ENCODE results near the gene NOG. TPM values are rescaled to one million over a fixed set of nuclear protein-coding genes. Genes with fewer than 3 reads are reported as not detected.

NOG gene
- total RNA-seq, 1 donor from 2014 or later: 4.4 TPM

DNA sequence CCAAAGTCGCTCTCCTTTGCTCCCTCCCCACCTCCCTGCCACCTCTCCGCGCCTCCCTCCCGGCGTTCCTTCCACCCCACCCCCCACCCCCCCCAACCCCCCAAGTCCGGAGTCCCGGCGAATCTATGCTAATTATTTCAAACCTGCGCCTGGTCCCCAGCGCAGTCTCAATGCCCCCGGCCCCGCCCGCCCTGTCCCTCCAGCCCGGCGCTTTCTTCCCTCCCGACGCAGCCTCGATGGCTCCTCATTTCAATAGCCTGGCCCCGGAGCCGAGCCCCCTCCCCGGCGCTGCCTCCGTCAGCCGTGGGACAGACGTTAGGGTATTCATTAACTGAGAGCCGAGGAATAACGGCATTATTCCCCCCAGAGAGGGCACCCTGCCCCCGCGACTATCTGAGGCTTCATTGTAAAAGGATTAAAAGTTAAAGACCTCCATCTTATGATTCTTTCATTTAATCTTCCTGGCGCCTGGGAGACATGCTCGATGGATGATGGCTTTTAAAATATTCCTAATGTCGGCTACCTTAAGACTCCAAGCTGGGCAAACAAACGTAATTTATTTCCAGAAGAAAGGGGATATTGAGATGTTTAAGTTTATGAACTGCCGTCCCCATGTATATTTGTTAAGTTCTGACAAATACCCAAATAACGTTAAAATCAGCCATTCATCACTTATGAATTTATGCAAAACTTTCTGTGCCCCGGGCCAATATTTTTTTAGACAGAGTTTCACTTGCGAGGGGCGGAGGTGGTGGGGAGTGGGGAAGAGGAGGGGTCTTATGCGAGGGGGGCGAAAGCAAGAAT, 3.4 kb downstream of the NOG start:
- DNase-seq (ENCODE audit: low read depth, low spot score): no peak

DNA sequence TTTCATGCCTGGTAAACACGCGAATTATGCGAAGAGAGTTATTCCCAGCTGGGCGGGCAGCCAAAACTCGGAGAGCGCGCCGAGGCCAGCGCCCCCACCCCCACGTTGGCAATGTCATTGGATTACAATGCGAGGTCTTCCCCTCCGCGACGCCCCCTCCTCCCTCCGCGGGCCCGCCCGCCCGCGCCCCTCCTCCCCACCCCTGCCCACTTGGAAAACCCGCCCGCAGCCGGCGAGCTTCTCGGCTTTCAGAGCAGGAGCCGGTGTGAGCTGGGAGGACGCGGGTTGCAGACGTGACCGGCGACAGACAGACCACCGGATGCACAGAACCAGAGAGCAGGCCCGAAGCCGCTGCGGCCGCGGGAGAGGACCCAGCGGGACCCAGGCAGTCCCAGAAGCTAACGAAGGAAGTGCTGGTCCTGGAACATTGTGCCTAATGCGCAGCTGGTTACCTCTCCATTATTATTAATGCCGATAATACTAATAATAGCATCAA, 4.0 kb downstream of the NOG start:
- no peak for DNase-seq (ENCODE audit: low read depth, low spot score)

DNA sequence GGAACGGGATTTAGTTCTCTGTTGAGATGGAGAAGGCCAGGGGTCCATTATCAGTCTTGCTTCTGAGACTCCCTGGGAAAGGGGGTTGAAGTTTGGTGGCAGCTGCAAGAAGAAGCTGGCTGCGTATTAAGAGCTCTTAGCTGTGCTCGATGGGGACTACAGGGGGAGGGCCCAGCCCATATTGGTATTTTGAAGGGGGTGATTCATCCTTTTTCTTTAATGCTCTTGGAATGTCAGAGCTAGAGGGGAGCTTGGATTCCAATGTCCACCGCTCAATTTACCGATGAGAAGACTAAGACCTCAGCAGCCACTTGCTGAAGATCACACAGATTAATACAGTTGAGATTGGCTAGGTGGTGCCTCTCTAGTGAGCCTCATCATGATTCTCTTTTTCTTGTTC, 5.0 kb downstream of the NOG start:
- no peak for DNase-seq (ENCODE audit: low read depth, low spot score)

DNA sequence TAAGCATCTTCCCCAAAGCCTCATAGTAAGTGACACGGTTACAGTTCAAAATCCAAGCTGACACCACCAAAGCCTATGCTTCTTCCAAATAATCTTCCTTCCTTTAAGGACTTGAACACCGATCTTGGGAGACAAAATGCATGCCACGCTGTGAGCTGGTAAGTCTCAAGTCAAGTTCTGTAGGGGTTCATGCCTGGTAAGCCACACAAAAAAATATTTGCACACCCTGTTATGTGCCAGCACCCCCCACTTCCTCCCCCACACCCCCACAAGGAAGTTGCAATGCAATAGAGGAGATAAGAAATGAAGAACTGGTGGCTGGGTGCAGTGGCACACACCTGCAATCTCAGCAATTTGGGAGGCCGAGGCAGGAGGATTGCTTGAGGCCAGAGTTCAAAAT, 5.6 kb downstream of the NOG start:
- DNase-seq (ENCODE audit: low read depth, low spot score): no peak

DNA sequence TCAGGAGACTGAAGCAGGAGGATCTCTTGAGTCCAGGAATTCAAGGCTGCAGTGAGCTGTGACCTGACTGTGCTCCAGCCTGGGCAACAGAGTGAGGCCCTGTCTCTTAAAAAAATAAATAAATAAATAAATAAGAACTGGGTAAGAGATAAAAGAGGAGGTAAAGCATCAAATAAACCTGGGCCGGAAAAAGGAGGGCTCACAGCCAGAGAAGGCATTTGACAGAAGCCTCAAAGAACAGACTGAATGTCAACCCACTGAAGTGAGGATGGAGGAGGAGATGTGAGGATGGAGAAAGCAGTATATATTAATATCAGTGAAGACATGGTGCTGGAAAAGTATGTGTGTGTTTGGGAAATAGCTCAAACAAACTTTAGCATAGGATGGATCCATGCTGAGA, 6.1 kb downstream of the NOG start:
- DNase-seq (ENCODE audit: low read depth, low spot score): no peak

DNA sequence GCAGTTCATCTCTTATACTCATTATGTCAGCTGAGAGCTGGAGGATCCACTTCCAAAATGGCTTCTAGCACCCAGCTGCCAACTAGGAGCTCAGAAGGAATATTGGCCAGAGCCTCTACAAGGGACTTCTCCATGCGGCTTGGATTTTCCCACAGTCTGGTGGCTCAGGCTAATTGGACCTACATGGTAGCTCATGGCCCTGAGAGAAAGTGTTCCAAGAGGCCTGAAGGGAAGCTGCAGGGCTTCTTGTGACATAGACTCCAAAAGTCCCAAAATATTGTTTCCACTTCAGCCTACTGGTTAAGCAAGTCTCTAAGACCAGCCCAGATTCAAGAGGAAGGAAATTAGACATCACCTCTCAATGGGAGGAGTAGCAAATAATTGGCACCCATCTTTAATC, 6.8 kb downstream of the NOG start:
- no peak for DNase-seq (ENCODE audit: low read depth, low spot score)

DNA sequence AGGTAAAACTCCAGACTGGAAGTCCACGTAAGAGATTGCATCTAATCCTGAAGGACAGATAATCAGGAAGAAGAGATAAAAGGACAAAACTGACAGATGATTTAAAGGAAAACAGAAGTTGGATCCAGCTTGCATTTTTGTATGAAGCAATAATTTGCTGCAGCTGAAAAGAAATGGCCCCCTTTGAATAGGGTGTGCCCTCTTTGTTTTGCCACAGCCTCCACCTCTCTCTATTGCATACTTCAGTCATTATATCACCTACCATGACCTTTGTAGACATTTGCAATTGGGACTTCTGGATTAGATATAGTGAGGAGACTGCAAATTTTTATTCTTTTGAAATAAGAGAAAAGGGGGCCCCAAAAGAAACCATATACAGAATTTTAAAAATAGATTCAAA, 8.1 kb downstream of the NOG start:
- DNase-seq (ENCODE audit: low read depth, low spot score): no peak

DNA sequence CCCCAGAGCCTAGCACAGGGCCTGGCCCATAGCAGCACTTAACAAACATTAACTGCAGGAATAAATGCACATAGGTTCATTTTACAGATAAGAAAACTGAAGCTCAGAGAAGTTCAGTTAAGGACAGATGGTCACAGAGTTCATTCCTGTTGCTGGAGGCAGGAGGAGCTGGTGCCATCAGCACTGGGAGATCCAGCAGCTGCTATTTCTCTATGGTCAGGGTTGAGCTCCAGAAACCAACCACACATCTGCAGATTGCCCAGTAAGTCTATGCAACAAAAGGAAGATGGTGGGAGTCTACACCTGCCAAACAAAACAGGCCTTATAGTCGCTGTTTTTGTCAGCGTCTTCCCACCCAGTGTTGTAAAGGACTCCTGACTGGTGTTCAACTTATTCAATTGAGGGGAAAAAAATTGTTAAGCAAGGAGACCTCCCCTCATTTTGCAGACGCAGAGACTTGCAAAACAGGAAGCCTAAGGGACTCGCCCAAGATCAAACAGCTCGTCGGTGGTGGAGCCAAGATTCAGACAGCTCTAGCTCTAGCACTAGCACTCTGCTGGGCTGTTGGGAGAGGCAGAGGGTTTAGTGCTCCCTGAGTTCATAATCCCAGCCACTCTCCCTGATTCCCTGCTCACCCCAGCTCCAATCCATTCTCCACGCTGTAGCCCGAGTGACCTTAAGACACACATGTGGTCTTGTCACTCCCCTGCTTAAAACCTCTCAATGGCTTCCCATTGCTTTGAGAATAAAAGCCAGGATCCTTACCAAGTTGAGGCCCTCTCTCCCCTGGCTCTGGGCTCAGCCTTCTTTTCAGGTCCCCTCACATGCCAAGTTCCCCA, 9.0 kb downstream of the NOG start:
- no peak for DNase-seq (ENCODE audit: low read depth, low spot score)

DNA sequence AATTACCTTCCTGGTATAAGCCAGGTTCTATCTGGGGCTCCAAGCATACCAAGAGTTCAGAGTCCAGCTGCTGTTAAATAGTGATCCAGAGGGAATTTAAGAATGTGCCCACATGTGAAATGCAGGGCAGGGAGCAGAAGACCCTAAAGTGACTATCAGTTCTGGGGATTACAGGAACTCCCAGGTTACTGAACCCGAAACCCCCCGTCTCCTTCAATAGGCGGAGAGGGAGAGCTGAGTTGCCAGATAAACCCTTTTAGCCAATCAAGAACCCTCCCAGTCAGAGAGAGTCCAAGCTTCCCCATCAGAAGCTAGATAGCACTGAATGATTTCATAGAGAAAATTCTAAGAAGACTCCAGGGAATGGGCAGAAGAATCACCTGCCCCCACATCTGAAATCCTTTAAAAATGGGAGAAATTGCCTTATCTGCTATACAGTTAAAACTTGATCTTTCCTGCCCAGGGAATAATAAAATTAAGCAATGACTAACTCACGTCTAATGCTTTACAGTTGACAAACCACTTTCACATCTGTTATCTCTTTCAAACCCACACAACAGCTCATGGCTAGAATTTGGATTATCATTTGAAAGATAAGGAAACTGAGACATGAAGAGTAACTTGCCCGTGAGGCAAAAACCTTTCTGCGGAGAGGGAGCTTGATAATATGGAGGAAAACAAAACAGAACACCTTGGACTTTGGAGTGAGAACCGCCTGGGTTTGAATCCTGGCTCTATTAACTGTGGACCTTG, 10.2 kb downstream of the NOG start:
- DNase-seq (ENCODE audit: low read depth, low spot score): no peak

DNA sequence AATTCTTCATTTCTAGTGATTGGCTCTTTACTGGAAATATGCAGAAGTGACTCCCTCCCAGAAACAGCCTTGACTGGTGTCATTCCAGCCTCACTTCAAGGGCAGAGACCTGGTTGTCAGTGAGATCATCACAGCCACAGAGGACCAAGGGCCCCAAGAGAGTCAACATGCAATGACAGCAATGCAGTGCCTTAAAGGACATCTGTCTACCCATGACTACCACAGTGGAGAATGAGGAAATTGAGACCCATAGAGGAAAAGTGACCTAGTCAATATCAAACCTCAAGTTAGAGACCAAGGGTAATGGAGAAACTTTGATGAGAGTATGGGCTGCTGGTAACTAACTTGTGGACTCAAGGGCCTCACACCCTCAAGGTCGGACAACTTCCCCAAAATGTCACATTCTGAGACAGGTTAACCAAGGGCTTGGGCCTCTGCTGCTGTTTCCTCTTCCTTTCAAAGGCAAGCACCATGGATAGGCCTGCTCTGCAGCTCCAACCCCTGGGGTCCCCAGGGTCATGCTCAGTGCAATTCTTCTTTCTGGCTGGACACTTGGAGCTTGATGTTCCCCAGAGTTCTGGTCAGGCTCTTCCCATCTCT, 11.3 kb downstream of the NOG start:
- DNase-seq (ENCODE audit: low read depth, low spot score): no peak

DNA sequence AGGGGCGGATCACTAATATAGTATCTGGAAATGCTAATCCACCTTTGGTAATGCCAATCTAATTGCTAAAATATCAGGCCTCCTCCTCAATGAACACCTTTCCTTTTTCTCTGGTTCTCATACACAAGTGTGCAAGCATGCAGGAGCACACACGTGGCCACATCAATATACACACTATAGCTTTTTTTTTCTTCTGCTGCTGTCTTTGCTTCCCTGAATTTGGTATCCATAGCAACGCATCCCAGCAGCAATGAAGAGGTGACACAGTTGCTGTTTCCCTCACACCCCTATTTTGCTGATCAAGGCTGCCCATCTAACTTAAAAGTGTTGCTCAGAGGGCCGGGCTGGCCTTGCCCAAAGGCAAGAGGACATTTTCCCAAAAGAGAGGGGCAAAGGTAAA, 15.4 kb downstream of the NOG start:
- DNase-seq (ENCODE audit: low read depth, low spot score): no peak

DNA sequence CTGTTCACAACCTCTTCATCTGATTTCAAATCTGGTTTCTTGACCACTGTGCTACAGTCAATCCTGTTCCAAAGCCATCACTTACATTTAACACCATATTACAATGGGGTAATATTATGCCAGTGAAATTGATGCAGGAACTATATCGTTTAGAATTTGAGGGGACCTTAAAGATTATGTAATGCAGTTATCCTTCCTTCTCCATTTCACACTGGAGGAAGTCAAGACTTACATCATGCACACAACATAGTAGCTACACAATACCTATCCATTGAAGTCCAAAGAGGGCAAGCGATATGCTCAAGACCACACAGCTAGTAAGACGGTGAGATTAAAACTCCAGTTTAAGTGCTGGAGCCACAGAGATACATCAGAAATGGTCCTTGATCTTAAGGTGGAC, 16.8 kb downstream of the NOG start:
- no peak for DNase-seq (ENCODE audit: low read depth, low spot score)

DNA sequence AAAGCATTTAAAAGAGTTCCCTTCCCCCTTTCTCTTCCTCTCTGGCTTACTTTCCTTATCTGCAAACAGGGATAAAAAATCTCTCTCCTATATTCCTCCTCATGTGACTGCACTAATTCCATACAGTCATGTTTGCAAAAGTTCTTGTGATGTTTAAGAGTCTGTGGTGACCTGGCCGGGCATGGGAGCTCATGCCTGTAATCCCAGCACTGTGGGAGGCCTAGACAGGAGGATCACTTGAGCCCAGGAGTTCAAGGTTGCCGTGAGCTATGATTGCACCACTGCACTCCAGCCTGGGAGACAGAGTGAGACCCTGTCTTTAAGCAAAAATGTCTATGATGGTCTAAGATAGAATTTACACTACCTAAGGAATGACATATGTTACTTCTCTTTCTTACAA, 19.6 kb downstream of the NOG start:
- DNase-seq (ENCODE audit: low read depth, low spot score): no peak

DNA sequence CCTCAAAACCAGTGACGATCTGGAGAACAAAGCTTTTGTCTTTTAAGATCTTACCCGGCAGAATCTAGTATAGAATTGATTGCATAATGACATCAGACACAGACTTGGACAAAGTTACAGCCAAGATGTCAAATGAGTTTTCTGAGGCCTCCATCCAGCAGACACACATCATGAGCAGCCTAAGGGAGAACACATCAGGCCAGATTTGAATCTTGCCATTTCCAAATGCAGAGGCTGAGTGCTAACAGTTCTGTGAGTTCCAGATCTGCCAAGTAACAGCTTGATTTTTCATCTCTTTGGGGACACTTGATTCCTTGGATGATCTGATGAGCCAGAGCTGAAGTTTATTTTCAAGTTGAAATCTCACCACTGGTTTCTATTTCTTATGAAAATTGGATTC, 21.0 kb downstream of the NOG start:
- no peak for DNase-seq (ENCODE audit: low read depth, low spot score)

DNA sequence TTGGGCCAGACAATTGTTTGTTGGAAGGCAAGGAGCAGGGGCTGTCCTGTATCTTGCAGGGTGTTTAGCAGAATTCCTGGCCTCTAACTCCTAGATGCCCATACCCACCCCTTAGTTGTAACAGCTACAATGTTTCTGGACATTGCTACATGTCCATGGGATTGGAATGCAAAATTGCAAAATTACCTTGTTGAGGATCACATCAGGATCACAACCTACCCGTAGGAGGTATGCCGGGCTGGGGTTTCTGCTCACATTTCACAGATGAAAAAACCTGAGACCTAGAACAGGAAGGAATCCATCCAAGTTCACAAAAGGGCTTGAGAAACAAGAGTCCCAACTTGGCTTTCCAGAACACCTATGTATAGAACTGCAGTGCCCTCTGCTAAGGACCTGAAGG, 22.7 kb downstream of the NOG start:
- DNase-seq (ENCODE audit: low read depth, low spot score): no peak

DNA sequence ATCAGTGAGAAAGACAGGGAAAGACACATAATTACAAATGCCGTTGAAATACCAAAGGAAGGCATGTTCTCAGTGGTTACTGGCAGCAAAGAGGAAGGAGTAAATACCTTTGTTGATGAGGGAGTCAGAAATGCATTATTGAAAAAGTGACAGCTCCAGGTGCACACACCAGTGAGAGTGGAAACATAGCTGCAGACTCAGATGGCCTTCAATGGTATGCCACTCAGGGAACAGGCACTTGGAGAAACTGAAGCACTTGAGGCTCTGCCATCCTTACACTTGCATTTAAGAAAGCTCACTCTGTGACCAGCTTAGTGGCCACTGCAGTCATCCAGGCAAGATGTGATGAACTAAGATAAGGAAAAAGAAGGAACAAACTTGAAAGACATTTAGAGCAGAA, 29.9 kb downstream of the NOG start:
- no peak for DNase-seq (ENCODE audit: low read depth, low spot score)

DNA sequence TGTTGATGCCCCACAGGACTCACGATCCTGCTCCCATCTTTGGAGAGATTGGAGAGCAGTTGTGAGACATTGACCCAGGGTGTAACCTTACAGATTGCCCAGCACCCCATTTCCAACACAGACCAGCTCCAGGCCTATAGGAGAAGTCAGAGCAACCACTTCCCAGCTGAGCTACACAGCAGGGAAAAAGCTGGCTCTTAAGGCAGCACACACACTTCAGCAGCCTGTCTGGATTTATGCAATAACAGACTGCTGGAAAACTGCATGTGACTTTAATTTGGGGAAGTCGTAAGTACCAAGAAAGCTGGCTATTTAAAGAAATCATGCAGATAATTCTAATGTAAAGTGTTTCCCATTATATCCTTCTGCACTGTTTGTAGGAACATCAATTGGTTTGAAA, 30.8 kb downstream of the NOG start:
- no peak for DNase-seq (ENCODE audit: low read depth, low spot score)

DNA sequence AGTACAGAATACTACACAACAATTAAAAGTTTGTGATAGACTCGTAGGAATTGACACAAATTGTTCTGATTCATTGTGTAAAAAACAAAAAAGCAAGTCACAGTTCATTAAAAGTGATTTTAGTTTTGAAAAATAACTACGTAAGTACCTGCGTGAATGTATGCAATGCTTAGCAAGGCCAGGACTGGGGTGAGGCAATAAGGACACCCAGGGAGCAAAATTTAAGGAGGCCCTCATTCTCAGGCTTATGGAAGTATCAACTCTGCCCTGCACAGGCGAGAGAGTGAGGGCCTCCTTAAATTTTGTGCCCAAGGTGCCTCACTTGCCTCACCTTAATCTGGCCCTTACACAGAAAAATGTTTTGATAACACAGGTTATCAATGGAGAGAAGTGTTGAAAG, 31.4 kb downstream of the NOG start:
- no peak for DNase-seq (ENCODE audit: low read depth, low spot score)

DNA sequence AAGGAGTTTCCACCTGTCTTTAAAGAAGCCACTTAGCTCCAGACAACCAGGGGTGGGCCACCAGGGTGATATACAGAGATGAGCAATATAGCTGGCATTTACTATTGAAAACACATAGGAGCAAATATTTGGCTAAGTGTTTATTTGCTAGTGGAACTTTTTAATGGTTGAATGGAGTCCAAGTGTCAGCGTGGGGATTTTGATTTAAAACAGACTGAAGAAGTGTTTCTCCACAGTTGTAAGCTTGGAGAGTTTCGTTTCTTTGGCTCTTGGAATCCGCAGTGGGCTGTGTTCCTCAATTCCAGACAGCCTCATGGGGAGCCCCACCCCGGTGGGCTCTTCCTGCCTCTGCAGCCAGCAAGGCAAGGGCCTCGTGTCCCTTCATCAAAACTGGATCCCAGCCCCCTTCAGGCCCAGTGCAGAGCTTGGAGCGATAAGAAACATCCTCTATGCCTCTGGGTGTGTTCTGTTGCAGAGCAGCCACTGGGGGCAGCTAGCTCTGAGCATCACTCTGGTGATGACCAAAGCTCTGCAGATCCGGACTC, 36.1 kb downstream of the NOG start:
- DNase-seq (ENCODE audit: low read depth, low spot score): no peak

DNA sequence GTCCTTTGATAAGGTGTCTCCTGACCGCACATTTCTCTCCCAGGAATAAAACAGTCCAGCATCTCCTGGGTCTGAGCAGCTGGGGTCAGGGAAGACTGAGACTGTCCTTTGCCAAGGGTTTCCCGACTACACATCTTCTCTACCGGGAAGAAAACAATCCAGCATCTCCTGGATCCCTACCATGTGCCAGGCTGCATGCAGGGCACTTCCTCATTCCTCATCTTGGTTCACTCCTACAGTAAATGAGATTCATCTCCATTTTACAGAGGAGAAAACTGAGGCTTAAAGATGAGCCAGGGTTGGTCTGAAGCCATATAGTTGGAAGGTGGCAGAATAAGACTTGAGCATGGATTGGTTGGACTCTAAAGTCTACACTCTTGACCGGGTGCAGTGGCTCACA, 36.7 kb downstream of the NOG start:
- DNase-seq (ENCODE audit: low read depth, low spot score): no peak

DNA sequence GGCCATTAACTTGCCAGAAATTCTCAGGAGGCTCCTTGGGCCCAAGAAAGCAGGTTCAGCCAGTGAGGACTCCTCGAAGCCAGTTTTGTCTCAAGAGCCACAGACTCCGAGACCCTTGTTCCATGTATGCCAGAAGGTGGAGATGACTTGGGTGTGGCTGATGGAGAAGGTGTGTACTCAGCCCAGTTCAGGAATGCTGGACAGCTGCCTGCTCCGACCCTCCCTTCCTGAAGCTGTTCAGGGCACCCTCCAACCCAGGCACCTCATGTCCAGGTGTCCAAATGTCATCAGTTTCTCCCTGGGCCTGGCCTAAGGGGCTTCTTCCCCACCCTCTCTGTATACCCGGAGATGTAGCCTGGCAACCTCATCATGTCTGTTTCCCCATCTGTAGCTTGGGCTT, 40.2 kb downstream of the NOG start:
- no peak for DNase-seq (ENCODE audit: low read depth, low spot score)
